CD4-positive, alpha-beta T cell treated with Interleukin-4 for 4 hours (primary cell): ENCODE measurements around the gene EIF3A.
A peak's percentile ranks its signal among the peaks of the same experiment; 100 is the strongest.
"Not testable (repeated sequence)": the region's sequence is repeated elsewhere in the genome, so short reads cannot be mapped to it uniquely, and the experiment has no call there.

Experiments
- DNase-seq: peaks from one replicate; pipeline ENCODE4 v3.0.0-alpha.2; 2020

Gene EIF3A

DNA sequence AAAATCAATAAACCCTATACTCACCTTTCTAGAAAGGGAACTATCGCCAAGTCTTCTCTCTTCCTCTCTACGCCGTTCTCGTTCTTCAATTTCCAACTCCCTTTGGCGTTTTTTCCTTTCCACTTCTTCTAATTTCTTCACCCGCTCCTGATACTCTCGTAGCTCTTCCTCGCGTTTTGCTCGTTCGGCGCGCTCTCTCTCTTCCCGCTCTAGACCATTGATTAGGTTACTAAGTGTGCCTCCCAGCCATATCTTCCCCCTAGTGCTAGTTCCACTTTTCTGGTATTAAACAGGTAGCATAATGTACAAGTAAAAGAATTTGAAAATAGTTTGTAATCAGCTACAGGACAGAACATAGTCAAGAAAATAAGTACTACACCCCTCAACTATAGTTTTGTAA, 30.8 kb downstream of the EIF3A start:
- no peak for DNase-seq

GRCh38 chr10:119049361-119049760, 31.3 kb downstream of the EIF3A start:
- DNase-seq = no peak

DNA sequence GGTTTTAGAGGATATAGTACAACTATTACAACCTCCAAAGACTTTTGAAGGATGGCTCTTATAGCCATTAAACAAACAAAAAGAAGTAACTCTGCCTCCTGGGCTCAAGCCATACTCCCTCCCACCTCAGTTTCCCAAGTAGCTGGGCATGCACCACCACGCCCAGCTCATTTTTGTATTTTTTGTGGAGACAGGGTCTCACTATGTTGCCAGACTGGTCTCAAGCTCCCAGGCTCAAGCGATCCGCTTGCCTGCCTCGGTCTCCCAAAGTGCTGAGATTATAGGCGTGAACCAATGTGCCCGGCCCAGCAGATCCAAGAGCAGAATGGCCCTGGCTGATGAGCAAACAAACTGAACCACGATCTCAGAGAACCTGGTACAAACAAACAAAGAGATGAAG, 35.1 kb downstream of the EIF3A start:
- no peak for DNase-seq

DNA sequence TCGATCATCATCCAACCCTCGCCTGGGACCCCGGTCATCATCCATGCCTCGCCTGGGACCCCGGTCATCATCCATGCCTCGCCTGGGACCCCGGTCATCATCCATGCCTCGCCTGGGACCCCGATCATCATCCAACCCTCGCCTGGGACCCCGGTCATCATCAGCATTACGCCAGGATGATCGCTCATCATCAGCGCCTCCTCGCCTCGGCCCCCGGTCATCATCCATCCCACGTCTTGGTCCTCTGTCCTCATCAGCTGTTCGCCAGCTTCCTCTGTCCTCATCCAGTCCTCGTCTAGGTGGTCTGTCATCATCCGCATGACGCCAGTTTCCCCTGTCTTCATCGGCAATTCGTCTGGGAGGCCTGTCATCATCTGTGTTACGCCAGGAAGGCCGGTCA, 38.4 kb downstream of the EIF3A start:
- DNase-seq = no peak

DNA sequence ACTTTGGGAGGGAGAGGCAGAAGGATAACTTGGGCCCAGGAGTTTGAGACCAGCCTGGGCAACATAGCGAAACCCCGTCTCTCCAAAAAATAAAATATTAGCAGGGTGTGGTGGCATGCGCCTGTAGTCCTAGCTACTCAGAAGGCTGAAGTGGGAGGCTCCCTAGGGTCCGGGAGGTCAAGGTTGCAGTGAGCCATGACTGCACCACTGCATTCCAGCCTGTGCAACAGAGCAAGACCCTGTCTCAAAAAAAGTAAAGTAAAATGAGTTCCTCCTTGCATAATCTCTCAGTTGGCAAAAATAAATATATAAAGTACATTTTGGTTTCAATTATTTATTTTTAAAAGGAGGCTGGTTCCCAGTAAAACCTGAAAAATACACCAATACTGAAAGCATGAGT, 39.3 kb downstream of the EIF3A start:
- DNase-seq = no peak

DNA sequence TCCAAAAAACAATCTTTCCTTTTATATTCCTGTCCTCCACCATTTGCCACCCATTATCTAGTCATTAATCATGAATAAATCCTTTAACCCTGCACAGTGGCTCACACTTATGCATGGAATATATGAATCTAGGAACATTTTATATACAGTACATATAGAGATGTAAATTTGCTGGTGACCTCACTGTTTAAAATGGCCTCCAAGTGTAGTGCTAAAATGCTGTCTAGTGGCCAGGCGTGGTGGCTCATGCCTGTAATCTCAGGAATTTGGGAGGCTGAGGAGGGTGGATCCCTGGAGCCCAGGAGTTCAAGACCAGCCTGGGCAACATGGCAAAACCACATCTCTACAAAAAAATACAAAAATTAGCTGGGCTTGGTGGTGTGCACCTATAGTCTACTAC, 41.5 kb downstream of the EIF3A start:
- no peak for DNase-seq

DNA sequence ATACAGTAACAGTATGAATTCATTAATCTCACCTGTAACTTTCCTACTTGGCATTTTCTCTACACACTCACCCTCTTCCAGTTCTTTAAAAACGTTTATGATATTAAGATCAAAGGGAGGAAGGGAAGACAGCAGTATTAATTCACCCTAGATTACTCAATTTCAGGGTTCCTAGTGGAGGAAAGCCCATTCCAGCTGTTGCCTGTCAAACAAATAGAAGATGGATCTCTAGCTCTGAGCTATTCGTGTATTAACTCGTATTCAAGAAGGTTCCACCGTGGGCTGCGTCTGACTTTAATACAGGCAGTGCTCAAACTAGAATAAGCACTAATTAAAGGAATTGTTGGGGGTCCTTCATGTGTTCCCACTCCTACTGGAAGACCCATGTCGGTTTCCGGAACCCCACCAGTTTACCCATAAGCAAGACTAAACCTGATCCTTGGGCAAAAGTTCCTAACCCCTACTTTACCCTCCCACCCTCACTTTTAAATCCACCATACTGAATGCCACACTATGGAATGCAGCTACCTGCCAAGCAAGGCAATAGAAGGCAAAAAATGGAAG, 49.0 kb downstream of the EIF3A start:
- DNase-seq = no peak

DNA sequence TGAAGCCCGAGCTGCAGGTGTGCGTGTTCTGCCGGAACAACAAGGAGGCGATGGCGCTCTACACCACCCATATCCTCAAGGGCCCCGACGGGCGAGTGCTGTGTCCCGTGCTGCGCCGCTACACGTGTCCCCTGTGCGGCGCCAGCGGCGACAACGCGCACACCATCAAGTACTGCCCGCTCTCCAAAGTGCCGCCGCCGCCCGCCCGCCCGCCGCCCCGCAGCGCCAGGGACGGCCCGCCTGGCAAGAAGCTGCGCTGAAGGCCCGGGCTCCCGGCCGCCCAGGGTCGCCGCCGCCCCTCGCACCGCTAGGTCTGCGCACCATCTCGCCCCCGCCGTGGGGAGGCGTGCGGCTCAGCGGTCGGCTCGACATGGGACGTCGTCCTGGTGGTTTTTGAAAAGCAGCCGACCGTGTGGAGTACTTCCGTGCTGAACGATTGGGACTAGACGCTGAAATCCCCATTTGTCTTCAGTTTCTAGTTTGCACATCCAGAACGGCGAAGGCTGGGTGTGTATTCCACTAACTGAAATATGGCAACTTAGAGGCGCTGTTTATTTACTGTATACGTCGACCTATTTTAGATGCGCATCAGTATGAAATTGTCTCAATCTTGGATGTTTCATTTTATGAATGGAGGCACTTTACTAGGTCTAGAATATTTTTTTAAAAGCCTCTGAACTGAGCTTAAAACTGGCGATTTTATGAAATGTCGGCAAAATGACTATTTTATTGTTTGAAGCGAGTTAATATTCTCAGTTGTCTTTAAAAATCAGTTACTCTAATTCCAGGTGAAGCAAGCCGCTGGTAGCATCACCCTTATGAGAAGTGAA, 50.0 kb downstream of the EIF3A start:
- DNase-seq = peak; percentile 29

- DNase-seq = no peak
Measured at GRCh38 chr10:119029613-119030420, 50.8 kb downstream of the EIF3A start, which contains the start of gene NANOS1. NANOS1 (plus strand) TSS chr10:119029714; CDS start chr10:119029802, 88 bp downstream.

DNA sequence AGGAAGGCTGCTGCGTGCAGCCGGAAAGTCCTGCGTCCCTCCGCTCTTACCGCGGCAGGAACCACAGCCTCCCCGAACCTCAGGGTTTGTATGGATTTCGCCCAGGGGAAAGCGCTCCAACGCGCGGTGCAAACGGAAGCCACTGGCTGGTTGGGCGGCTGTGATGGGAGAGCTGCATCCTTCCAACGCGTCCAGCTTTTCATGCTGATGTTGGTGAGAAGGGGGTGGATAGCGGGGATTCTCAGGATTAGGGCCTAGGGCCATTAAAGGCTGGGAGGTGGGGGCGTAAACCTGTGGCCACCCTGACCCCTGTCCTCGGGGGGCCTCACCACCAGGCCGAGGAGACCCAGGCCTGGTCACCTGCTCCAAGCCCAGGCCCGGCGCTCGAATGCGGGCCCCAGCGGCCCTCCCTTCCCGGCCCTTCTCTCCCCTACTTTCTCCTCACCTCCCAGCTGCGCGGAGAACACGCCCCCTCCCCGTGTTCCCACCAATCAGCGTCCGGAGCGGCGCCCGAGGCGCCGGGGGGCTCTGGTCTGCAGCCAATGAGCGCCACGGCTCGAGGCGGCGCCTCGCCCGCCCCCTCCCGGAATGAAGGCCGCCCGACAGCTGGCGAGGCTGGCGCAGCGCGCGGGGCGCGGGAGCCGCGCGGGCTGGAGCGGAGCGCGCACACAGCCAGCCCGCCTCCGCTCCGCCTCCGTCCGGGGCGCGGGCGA, 51.6 kb downstream of the EIF3A start:
- peak; percentile 87 for DNase-seq

DNA sequence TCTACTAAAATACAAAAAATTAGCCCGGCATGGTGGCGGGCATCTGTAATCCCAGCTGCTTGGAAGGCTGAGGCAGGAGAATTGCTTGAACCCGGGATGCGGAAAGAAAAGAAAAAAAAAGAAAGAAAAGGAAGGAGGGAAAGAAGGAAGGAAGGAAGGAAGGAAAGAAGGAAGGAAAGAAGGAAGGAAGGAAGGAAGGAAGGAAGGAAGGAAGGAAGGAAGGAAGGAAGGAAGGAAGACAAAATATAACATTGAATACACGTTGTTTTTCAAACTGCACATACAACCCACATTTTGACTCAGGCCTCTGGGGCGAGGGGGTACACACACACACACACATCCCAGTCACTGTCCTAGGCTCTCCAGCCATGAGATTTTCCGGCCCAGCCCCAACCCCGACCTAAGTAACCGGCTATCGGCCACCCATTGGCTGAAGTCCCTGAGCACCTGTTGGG, 52.1 kb downstream of the EIF3A start:
- not testable (repeated sequence) for DNase-seq

- no peak for DNase-seq
Measured at GRCh38 chr10:119026301-119027110, 54.1 kb downstream of the EIF3A start.

- no peak for DNase-seq
Measured at GRCh38 chr10:119025776-119026175, 54.8 kb downstream of the EIF3A start.

DNA sequence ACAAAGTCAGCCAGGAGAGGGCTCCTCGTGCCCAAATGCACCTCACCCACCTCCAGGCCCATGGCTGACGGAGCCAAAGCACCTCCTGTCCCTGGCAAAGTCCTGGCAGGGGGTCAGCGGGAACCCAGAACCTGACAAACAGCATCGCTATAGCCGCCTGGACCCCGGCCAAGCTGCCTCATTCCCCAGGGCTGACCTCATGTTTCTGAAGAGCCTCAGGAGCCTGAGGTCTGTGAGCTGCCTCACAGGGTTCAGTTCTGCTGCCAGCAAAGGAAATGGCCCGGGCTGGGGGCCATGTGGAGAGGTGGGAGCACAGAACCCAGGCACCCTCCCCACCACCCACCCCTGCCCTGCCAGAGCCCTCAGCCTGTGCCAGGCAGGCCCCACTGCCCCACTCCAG, 55.3 kb downstream of the EIF3A start:
- no peak for DNase-seq

GRCh38 chr10:119024882-119025281, 55.7 kb downstream of the EIF3A start:
- DNase-seq = no peak

DNA sequence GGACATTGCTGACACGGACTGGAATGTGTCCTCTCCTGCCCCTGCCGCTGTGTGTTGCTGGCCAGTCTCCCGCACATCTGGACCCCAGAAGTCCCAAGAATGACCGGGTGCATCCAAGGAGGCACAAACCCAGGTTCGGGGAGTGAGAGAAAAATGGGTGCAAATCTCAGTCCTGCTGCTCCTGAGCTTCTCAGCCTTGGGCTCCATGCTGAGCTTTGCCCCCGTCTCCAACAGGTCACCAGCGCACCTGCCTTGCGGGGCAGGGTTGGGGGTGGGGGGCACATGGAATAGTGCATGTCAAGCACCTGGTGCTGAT, 57.1 kb downstream of the EIF3A start:
- DNase-seq = no peak

- no peak for DNase-seq
Measured at GRCh38 chr10:119022846-119023552, 57.6 kb downstream of the EIF3A start.

DNA sequence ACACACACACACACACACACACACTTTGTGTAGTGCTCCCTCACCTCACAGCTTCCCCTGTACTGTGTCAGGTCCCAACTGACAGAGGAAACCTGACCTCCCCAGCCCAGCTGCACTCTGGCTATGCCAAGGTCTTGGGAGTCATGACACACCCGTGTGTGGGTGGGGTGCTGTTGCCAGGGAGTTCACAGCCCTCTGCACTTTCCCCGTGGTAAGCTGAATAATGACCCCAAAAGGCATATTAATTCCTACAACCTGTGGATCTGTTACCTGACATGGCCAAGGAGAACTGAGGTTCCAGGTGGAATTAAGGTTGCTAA, 60.0 kb downstream of the EIF3A start:
- DNase-seq = no peak

GRCh38 chr10:119007211-119007574, 73.4 kb downstream of the EIF3A start:
- DNase-seq = no peak

GRCh38 chr10:119006451-119007210, 74.0 kb downstream of the EIF3A start:
- no peak for DNase-seq
